GM18499 (cell line): Measurements from ENCODE around the gene TMEM184C.

ENCODE experiments used
- ATAC-seq: cut with Tn5 transposase; IDR thresholded peaks from one replicate; pipeline ENCODE4 v1.9.1; 2021; ENCODE audit warnings: moderate number of reproducible peaks; ENCODE audit not compliant: insufficient read depth, unreplicated experiment

TMEM184C gene

GRCh38 chr4:147597561-147597960 lies 19.6 kb upstream of the TMEM184C start:
- no peak for ATAC-seq

GRCh38 chr4:147599206-147599605 lies 18.0 kb upstream of the TMEM184C start:
- ATAC-seq, result no peak

GRCh38 chr4:147599769-147600168 lies 17.4 kb upstream of the TMEM184C start:
- no peak for ATAC-seq

GRCh38 chr4:147605499-147605898 lies 11.7 kb upstream of the TMEM184C start:
- ATAC-seq, result no peak

- no peak for ATAC-seq
Observed at GRCh38 chr4:147607471-147607870, 9.7 kb upstream of the TMEM184C start.

- ATAC-seq, result no peak
Observed at GRCh38 chr4:147610686-147611085, 6.5 kb upstream of the TMEM184C start.

GRCh38 chr4:147616849-147617172 lies 386 bp upstream of the TMEM184C start:
- ATAC-seq, result peak; percentile 6

- ATAC-seq, result peak; percentile 7
Observed at GRCh38 chr4:147617841-147618691, 869 bp downstream of the TMEM184C start.

- ATAC-seq, result no peak
Observed at GRCh38 chr4:147620315-147620714, 3.1 kb downstream of the TMEM184C start.

- no peak for ATAC-seq
Observed at GRCh38 chr4:147625733-147626132, 8.5 kb downstream of the TMEM184C start.

GRCh38 chr4:147626903-147627302 lies 9.7 kb downstream of the TMEM184C start:
- no peak for ATAC-seq

GRCh38 chr4:147628415-147628814 lies 11.2 kb downstream of the TMEM184C start:
- no peak for ATAC-seq

- ATAC-seq, result no peak
Observed at GRCh38 chr4:147629783-147630730, 12.9 kb downstream of the TMEM184C start.

GRCh38 chr4:147633113-147633512 lies 15.9 kb downstream of the TMEM184C start:
- no peak for ATAC-seq

GRCh38 chr4:147633643-147634042 lies 16.4 kb downstream of the TMEM184C start:
- ATAC-seq, result no peak

- ATAC-seq, result no peak
Observed at GRCh38 chr4:147635348-147635747, 18.2 kb downstream of the TMEM184C start.

- ATAC-seq, result no peak
Observed at GRCh38 chr4:147638365-147638764, 21.2 kb downstream of the TMEM184C start.

GRCh38 chr4:147638942-147639341 lies 21.7 kb downstream of the TMEM184C start:
- no peak for ATAC-seq

- ATAC-seq, result no peak
Observed at GRCh38 chr4:147639388-147639787, 22.2 kb downstream of the TMEM184C start.

- no peak for ATAC-seq
Observed at GRCh38 chr4:147640331-147640730, 23.1 kb downstream of the TMEM184C start.

GRCh38 chr4:147643616-147644015 lies 26.4 kb downstream of the TMEM184C start:
- no peak for ATAC-seq
